GM12878 (cell line): ENCODE results near the gene USP47. TPM values are rescaled to one million over a fixed set of nuclear protein-coding genes. Genes with fewer than 3 reads are reported as not detected.

Experiments used
- IRF3 ChIP-seq: fragments of 450-650 bp; IDR thresholded peaks from 2 replicates; pipeline ENCODE4 v1.6.1; 2014; ENCODE audit warnings: mild to moderate bottlenecking
- TCF3 ChIP-seq: IDR thresholded peaks from 2 replicates; pipeline ENCODE4 v1.6.1; 2012; ENCODE audit warnings: low read depth, mild to moderate bottlenecking, low read length, borderline replicate concordance; ENCODE audit not compliant: insufficient read depth
- polyA plus RNA-seq, 11 experiments: library from polyadenylated mRNA; depleted of rRNA in 4 of 11; unstranded in 6 of 11; stranded (reverse) in 5 of 11; fragments of >200 nt; fragmentation: Nextera tagmentation in 4 of 11; fragmentation: Illumina TruSeq in 1 of 11; extraction: Ambion mirVana in 4 of 11; extraction: Trizol in 1 of 11; gene quantifications; 1 replicate in 1 of 11; 2 replicates in 10 of 11; pipeline versions ENCODE4 v1.2.1 to v1.2.3, GENCODE V29; 2011 to 2016; ENCODE audit warnings: inconsistent platforms in 2 of 11, missing spikeins in 2 of 11, low read depth in 1 of 11
- total RNA-seq, 4 experiments: library from RNA; depleted of rRNA in 3 of 4; stranded (reverse); fragments of >200 nt in 3 of 4; fragmentation: Illumina TruSeq in 1 of 4; extraction: Trizol in 1 of 4; gene quantifications; 2 replicates each; pipeline versions ENCODE4 v1.2.1 to v1.2.3, GENCODE V29; 2013 to 2021

Gene USP47
- total and polyA plus RNA-seq, 10 of the 15 experiments (the other 5 are each of a cell fraction or from before 2014, with no cell fraction given), result 13.9 to 54.0 (median 31.6) TPM

DNA sequence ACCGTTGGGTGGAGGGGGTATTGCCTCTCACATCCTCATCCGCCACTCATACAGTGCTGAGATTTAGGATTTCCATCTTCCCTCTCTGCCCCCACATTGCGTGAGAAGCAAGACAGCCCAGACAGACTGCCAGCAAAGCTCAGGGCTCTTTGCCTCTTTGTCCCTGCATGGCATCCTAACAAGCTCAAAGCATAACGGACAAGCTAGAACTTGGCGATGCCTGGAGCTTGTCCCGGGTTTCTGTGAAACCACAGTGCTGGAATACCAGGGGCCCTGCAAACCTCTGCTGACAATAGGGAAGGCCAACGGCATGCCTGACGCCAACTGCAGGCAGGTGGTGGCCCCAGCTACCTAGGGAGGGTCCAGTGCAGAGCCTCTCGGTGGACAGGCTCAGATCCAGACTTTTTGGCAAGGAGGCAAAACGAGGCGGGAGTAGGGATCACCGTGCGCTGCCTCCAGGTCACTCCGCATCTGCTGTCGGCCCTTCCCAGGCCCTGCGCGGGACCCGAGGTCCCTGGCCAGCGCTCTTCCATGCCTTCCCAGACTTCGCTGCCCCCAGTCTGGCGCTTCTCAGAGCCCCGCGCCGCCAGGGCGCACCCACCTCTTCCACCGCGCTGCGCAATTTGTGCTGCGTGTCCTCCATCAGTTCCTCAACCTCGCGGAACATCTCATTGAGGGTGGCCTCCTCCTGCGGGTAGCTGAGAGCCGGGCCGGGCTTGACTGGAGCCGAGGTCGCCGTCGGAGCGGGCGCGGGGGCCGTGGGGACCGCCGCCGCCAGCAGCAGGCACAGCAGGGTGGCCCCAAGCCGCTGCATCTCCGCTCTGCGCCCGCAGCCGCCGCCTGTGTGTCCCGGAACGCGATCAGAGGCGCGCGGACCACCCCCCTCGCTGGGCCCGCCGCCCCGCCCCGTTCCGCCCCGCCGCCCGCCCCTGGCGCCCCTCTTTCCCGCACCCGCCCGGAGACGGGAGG is 166.3 kb downstream of the USP47 start, which contains the start of gene DKK3 (continued):
- TF ChIP-seq IRF3, result no peak
- TF ChIP-seq TCF3, result no peak

Other genes starting within 250 kb of the USP47 start
- gene GALNT18, start 220.0 kb upstream of the USP47 start, total RNA-seq (2014; rRNA removed), result 10.5 and 10.6 TPM in 2 replicates
- 5.0 and 5.3 TPM in 2 replicates for gene GALNT18, start 220.0 kb upstream of the USP47 start, total RNA-seq (2014; rRNA removed; fragmentation: Illumina TruSeq; extraction: Trizol)
- gene GALNT18, start 220.0 kb upstream of the USP47 start, total RNA-seq (2021), result 7.0 and 7.9 TPM in 2 replicates
- 8.4 and 14.2 TPM in 2 replicates for gene GALNT18, start 220.0 kb upstream of the USP47 start, polyA plus RNA-seq (2011; rRNA removed)
- 1.1 and 3.5 TPM in 2 replicates for gene GALNT18, start 220.0 kb upstream of the USP47 start, polyA plus RNA-seq (2014; fragmentation: Illumina TruSeq; extraction: Trizol)
- gene GALNT18, start 220.0 kb upstream of the USP47 start, polyA plus RNA-seq (2014; fragmentation: Nextera tagmentation; extraction: Ambion mirVana), result 1 to 10 TPM; 1.2 to 2.0 TPM
- gene GALNT18, start 220.0 kb upstream of the USP47 start, polyA plus RNA-seq (2014; rRNA removed), result 5.7 and 8.0 TPM in 2 replicates
- gene GALNT18, start 220.0 kb upstream of the USP47 start, polyA plus RNA-seq (2016; fragmentation: Nextera tagmentation; extraction: Ambion mirVana), result 1 to 10 TPM; 7.7 to 8.5 TPM
- gene DKK3, start 166.7 kb downstream of the USP47 start, total RNA-seq (2014; rRNA removed), result not detected in 2 replicates
- not detected in 2 replicates for gene DKK3, start 166.7 kb downstream of the USP47 start, total RNA-seq (2014; rRNA removed; fragmentation: Illumina TruSeq; extraction: Trizol)
- gene DKK3, start 166.7 kb downstream of the USP47 start, total RNA-seq (2021), result 0.15 and 0.43 TPM in 2 replicates
- 0.07 TPM in 1 of 2 replicates, not detected in the other for gene DKK3, start 166.7 kb downstream of the USP47 start, polyA plus RNA-seq (2011; rRNA removed)
- not detected in 2 replicates for gene DKK3, start 166.7 kb downstream of the USP47 start, polyA plus RNA-seq (2014; fragmentation: Illumina TruSeq; extraction: Trizol)
- gene DKK3, start 166.7 kb downstream of the USP47 start, polyA plus RNA-seq (2014; fragmentation: Nextera tagmentation; extraction: Ambion mirVana), result not detected
- gene DKK3, start 166.7 kb downstream of the USP47 start, polyA plus RNA-seq (2014; rRNA removed), result not detected in 2 replicates
- under 1 TPM in 1 of 2 experiments, not detected in 1; 0.16 TPM for gene DKK3, start 166.7 kb downstream of the USP47 start, polyA plus RNA-seq (2016; fragmentation: Nextera tagmentation; extraction: Ambion mirVana)